ENCODE data around the gene GOLGA3.

GOLGA3 gene

DNA sequence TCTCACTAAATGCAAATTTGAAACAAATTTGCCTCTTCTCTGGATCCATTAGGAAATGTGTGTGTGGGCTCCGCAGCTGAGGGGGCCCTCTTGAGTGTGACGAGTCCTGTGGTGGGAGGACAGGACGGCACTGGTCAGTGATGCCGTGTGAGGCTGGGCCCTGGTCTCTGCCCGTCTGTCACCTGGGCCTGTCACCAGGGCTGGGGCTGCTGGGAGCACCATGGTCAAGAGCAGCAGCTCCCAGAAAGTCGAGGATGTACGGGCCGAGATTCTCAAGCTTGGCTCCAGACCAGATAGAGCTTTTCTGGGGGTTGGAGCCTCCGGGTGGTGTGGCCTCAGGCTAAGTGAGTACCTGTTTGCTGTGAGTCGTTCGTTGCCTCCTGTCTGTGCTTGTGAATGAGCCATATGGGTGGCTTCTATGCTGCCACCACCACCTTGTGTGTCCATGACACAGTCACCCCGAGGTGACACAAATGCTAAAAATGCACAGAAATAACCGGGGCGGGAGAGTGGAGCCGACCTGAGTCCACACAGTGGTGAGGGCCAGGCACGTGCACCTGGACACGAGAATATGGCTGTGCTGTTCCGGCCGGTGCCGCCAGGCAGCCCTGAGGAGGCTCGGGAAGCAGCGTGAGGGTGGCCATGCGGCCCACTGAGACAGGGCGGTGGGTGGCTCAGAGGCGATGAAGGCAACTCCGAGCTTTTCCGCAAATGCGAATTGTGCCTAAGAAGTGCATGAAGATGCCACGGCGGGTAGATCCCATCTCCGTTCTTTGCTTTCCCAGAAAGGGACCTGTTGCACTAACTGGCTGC is 109.3 kb downstream of the GOLGA3 start:
- DNase-seq = no peak
